Activated T-helper 1 cell treated with anti-CD3 and anti-CD28 coated beads, Interleukin-2, amount 50 U/mL, for 16 hours (primary cell): ENCODE data around the gene APOBEC3F.
"Not testable (repeated sequence)": the region's sequence is repeated elsewhere in the genome, so short reads cannot be mapped to it uniquely, and the experiment has no call there.

ENCODE experiments used
- DNase-seq, 2 donors: peaks; one replicate each; pipeline ENCODE4 v3.0.0-alpha.2; 2020; ENCODE audit warnings: low read depth in 1 of 2, low spot score in 1 of 2

Gene APOBEC3F

GRCh38 chr22:39040538-39041296 lies at the start of gene APOBEC3F:
Gene APOBEC3F, plus strand, starts transcription at chr22:39040864. Its CDS starts 97 bp downstream, at chr22:39040961.
- peak in 1 of 2 donors; percentile 52 for DNase-seq

DNA sequence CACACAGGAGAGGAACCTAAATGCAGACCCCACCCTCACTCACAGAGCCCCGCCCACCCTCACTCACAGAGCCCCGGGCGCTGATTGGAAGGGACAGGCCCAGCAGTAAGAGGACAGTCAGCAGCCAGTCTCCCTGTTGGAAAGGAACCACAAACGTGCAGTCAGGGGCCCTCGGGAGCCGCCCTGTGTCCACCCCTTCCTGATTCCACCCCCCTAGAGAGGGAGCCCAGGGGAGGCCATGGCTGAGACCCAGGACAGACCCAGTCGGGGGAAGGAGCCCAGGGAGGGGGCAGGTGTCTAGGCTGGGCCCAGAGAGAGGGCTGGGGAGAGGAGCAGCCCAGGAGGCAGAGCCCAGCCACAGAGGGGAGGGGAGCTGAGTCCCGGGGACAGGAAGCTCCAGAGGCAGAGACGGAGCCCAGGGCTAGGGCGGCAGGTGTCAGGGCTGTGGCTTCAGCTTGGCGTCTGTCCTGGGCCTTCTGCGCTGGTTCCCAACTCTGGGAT lies 47.7 kb upstream of the APOBEC3F start:
- DNase-seq, result not testable (repeated sequence)

DNA sequence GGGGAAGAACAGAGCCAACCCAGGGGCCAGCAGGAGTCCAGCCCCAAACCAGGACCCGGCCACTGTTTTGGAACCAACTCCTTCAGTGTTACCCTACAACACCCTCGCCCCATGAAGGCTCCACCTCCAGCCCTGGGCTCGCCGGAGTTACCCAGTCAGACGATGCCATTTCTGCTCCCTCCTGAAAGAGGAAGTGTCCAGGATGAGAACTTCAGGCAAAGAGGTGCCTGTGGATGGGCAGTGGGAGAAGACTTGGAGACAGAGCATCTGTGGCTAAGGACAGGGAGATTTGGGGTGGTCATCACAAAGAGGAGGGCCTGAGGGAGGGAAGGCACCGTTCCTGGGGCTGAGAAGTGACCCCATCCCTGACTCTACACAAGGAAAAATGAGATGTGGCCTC lies 44.6 kb upstream of the APOBEC3F start:
- no peak for DNase-seq

DNA sequence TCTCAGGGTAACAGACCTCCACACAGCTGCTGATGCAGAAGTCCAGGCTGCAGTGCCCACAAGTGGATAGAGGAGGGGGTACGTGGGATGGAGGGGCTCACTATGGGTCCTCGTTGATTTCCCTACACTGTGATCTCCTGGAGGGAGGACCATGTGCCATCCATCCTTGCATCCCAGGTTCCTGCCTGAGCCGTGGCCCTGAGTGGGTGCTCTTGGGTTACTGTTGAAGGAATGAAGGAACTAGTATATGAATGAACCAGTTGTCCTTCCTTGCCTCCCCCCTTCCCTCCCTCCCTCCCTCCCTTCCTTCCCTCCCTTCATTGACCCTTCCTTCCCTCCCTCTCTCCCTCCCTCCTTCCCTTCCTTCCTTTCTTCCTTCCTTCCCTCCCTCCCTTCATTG lies 43.1 kb upstream of the APOBEC3F start:
- DNase-seq, result no peak

GRCh38 chr22:39003165-39003638 lies 37.5 kb upstream of the APOBEC3F start:
- DNase-seq, result peak; percentile 24 to 57

GRCh38 chr22:39007177-39007576 lies 33.5 kb upstream of the APOBEC3F start:
- DNase-seq, result no peak

- not testable (repeated sequence) for DNase-seq
These were observed 32.3 kb upstream of the APOBEC3F start for GRCh38 chr22:39008271-39008850.

DNA sequence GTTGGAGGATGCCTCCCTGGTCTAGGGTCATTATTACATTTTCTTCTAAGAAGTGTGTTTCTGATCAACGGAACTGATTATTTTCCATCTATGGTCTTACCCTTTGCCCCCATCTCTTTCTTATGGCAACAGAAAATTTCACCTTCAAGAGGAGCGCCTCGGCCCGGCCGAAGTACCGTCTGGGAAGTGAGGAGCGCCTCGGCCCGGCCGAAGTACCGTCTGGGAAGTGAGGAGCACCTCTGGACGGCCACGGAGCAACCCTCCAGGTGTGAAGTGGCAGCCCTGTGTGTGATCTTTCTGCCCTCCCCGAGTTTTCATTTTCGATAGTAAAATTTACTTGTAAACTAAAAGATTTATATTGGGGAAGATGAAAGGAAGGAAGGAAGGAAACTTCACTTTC lies 29.7 kb upstream of the APOBEC3F start:
- DNase-seq, result no peak

DNA sequence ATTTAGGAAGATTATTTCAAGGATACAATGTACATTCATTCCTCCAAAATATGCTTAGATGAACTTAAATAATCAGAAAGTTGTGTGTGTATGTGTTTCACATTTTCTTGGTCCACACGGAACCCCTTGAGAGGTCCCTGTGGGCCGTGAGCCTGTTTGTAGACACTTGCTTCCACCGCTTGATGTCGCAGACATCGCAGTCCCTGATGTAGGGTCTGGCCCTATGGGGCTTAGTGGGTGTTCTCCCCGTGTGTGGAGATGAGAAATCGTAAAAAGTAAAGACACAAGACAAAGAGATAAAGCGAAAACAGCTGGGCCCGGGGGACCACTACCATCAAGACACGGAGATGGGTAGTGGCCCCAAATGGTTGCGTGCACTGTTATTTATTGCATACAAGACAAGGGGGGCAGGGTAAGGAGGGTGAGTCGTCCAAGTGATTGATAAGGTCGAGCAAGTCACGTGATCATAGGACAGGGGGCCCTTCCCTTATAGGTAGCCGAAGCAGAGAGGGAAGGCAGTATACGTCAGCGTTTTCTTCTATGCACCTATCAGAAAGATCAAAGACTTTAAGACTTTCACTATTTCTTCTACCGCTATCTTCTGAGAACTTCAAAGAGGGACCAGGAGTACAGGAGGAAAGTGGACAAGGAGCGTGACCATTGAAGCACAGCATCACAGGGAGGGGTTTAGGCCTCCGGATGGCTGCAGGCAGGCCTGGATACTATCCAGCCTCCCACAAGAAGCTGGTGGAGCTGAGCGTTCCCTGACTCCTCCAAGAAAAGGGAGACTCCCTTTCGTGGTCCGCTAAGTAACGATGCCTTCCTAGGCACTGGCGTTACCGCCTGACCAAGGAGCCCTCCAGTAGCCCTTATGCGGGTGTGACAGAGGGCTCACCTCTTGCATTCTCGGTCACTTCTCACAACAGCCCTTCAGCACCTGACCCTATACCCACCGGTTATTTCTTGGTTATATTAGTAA lies 27.8 kb upstream of the APOBEC3F start:
- DNase-seq, result no peak

- not testable (repeated sequence) for DNase-seq
These were observed 27.1 kb upstream of the APOBEC3F start for GRCh38 chr22:39013561-39013941.

- DNase-seq, result peak; percentile 48 to 64
These were observed 26.5 kb upstream of the APOBEC3F start, which contains the start of gene APOBEC3C for GRCh38 chr22:39013942-39014722. Gene APOBEC3C, plus strand, starts transcription at chr22:39014257. Its CDS starts 106 bp downstream, at chr22:39014363.

GRCh38 chr22:39014723-39015121 lies 25.9 kb upstream of the APOBEC3F start:
- not testable (repeated sequence) for DNase-seq

GRCh38 chr22:39016592-39016991 lies 24.1 kb upstream of the APOBEC3F start:
- no peak for DNase-seq

- no peak for DNase-seq
These were observed 22.9 kb upstream of the APOBEC3F start for GRCh38 chr22:39017596-39018365.

DNA sequence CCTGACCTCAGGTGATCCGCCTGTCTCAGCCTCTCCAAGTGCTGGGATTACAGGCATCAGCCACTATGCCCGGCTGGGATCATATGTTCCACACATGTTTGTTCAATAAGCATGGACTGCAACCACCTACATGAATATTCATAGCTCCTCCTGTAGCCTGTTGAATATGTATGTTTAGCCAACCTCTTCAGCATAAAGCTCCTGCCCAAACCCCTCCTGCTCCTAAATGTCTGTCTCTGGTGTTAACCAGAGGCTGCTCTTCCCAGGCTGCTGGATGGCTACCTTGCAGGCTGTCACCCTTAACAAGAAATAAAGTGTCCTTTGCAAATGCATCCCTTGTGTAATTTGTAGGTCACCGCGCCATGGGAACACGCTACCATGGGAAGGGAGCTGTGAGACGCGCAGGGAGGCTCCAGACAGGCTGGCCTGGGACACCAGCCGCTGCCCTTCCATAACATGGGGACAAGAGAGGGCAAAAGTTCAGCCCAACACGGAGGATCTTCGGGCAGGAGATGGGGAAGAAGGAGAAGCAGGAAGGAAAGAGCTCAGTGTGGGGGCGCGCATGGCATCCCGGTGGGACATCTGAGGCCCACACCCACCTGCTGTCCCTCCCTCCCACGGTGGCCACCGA lies 20.5 kb upstream of the APOBEC3F start:
- DNase-seq, result not testable (repeated sequence)

DNA sequence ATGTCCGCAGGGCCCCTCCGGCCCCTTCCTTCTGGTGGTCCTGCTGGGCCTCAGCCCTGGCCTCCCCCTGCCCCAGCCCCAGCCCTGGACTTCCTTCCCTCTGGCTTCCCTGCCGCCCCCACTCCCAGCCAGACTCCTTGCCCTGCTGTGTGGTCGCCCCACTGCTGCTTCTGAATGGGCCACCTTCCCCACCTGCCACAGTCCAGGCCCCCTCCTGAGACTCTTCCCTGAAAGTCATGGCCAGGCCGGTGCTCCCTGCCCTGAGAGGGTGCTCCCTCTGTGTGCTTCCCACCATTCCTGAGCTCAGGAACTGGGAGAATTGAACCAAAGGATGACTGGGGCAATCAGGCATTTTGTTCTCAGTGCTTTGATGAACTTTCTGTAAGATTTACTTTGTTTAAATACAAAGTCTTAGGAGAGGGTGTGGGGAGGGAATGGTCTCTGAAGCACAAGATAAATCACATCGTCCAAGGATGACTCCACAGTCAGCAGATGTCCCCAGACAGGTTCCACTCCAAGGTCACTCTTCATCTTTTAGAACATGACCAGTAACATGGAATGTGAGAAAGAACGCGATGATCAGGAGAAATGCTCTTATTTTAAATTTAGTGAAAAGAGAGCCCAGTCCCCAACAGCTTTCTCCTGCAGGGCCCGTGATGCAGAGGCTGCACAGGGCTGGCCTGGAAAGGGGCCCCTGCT lies 19.0 kb upstream of the APOBEC3F start:
- no peak for DNase-seq

DNA sequence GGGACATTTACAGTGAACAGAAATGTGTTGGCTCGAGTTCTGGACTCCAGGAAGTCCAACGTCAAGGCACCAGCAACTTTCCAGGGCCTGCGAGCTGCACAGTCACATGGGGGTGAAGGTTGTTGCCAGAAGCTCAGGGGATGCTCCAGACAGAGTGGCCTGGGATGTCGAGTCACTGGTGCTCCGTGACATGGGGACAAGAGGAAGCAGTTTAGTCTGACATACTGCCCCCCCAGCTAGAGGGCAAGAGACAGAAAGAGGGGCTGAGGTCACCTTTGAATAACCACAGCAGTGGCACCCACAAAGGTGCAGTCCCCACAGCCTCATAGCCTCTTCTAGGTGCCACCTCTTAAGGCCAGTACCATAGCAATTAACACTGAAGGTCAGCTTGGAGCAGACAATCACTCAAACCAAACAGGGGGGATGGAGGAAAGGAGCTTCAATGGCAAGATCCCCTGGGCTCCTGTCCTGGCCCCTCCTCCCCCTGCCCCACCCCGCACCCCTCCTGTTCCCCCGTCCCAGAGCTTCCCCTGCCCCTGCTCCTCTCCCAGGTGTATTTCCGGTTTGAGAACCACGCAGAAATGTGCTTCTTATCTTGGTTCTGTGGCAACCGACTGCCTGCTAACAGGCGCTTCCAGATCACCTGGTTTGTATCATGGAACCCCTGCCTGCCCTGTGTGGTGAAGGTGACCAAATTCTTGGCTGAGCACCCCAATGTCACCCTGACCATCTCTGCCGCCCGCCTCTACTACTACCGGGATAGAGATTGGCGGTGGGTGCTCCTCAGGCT lies 15.9 kb upstream of the APOBEC3F start:
- DNase-seq, result no peak
